Lung microvascular endothelial cell (primary cell): Measurements from ENCODE around the gene PNCK. TPM values are rescaled to one million over a fixed set of nuclear protein-coding genes. Genes with fewer than 3 reads are reported as not detected.

ENCODE experiments used
- DNase-seq, 2 donors: peaks; one replicate each; pipeline versions ENCODE4 v3.0.0 to v3.0.0-alpha.2; 2010; ENCODE audit warnings: low read depth in 2 of 2
- total RNA-seq: library from RNA; depleted of rRNA; stranded (reverse); fragments of >200 nt; gene quantifications from 2 replicates; pipeline ENCODE4 v1.2.1, GENCODE V29; 2014

The PNCK gene
- total RNA-seq, 1 donor from 2014 or later = not detected

DNA sequence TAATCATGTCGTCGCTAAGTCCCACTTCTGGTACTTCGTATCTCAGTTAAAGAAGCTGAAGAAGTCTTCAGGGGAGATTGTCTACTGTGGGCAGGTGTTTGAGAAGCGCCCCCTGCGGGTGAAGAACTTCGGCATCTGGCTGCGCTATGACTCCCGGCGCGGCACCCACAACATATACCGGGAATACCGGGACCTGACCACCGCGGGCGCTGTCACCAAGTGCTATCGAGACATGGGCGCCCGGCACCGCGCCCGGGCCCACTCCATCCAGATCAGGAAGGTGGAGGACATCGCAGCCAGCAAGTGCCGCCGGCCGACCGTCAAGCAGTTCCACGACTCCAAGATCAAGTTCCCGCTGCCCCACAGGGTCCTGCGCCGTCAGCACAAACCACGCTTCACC, 11.3 kb downstream of the PNCK start:
- DNase-seq = peak; percentile 29 to 46

DNA sequence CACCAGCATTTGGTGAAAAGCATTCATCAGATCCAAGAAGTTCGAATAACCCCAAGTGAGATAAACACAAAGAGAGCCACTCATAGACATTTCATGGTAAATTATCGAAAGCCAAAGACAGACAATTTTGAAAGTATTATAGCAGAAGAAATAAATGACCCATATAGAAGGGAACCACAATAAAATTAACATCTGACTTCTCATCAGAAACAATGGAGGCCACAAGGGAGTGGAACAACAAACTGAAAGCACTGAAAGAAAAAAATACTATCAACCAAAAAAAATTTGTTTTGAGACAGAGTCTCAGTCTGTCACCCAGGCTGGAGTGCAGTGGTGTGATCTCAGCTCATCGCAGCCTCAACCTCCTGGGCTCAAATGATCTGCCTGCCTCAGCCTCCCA, 14.3 kb downstream of the PNCK start:
- DNase-seq = no peak

DNA sequence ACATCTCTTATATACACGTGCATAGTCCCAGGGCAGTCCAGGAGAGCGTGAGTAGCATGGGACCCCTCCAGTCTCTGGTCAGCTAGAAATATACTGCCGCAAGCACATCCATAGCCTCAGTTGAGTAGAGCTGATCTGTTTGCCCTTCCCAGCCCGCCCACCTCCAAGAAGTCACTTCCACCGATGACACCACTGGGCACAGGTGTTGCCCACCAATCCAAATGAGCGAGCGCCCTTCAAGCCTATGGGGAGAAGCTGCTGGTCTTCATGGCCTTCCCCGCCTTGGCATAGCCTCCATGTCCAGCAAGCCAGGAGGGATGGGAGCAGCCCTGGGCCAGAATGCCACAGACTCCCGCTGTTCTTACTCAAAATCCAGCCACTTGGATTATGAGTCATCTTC, 16.5 kb downstream of the PNCK start:
- no peak for DNase-seq

DNA sequence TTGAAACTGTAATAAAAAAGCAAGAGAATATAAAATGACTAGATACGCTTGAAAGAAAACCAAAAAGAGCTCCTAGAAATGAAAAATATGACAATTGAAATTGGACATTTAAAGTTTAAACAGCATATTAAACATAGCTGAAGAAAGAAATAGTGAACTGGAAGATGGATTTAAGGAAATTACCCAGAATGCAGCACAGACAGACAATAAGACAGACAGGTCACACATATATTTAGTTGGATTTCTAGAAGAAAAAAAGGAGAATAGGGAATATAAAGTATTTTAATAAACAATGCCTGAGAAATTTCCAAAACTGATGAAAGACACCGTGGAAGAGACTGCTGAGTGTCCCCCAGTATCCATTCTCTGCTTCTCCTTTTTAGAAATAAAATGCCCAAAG, 20.1 kb downstream of the PNCK start:
- DNase-seq = no peak

DNA sequence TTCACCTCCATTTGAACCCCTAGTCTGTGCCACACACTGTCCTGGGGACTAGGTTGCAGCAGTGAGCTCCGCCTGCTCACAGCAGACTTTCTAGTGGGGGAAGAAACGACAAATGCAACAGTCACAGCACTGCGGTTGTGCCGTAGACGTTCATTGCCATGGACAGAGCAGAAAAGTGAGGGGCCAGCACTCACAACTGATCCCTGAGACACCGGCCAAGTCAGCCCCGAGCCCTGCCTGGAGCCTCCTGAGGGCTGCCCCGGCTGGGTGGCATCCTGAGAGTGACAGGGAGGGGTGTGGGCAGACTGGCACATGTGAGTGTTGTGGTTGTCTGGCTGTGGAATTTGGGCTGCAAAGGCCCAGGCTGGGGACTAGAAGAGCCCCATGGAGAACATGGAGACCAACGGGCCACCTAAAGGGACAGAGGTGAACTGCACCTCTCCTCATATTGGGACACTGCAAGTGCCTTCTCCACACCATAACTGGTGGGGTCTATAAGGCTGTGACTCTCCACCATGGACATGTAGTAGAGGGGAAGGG, 22.0 kb downstream of the PNCK start:
- peak in 1 of 2 donors; percentile 22 for DNase-seq

DNA sequence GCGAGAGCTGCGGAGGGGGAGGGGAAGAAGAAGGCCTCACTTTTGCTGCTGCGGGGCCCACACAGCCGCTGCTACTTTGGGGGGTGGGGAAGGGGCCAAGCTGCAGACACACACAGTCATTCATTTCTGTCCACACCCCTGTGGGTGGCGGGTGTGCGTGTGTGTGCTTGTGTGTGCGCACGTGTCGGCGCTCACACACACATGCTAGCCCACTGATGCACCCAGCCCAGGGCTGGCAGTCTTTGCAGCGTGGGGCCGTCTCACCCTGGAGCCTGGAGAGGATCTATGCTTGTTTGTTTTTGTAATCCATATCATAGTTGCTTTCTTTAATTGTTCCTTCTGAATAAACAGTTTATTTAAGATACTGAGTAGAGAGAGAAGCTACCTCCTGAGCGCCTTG, 22.7 kb downstream of the PNCK start:
- no peak for DNase-seq

DNA sequence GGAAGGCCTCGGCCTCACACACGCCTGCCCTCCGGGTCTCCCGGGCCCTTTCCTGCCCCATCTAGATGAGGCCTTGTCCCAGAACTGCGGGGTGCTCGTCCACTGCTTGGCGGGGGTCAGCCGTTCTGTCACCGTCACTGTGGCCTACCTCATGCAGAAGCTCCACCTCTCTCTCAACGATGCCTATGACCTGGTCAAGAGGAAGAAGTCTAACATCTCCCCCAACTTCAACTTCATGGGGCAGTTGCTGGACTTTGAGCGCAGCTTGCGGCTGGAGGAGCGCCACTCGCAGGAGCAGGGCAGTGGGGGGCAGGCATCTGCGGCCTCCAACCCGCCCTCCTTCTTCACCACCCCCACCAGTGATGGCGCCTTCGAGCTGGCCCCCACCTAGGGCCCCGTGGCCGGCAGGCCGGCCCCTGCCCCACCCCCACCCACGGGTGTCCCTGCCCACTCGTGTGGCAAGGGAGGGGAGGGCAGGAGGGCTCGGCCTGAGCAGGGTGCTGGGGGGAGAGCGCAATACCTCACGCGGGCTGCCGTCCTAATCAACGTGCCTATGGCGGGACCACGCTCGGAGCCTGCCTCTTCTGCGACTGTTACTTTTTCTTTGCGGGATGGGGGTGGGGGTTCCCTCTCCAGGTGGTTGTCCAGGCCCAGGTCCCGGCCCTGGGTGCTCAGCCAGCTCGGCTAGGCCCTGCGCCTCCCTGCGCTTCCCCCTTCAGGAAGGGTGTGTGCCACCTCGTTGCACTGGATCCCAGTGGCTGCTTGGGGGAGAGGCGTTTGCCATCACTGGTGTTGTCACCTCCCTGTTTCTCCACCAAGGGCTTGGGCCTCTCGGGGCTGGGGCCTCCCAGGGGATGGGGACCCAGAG, 23.5 kb downstream of the PNCK start:
- DNase-seq = no peak

DNA sequence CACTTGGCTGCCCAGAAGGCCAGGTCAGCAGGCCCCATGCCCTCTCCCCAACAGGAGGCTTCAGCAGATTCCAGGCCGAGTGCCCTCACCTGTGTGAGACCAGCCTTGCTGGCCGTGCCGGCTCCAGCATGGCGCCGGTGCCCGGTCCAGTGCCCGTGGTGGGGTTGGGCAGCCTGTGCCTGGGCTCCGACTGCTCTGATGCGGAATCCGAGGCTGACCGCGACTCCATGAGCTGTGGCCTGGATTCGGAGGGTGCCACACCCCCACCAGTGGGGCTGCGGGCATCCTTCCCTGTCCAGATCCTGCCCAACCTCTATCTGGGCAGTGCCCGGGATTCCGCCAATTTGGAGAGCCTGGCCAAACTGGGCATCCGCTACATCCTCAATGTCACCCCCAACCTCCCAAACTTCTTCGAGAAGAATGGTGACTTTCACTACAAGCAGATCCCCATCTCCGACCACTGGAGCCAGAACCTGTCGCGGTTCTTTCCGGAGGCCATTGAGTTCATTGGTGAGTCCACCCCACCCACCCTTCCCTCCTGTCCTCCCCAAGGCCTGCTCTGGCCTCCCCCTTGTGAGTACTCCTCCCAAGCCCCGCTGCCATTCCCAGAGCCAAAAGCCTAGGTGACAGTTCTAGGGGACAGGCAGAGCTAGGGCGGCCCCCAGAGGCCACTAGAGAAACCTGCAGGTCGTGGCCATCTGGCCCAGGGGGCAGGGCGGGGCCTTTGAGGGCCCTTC, 24.3 kb downstream of the PNCK start:
- peak; percentile 33 to 44 for DNase-seq

DNA sequence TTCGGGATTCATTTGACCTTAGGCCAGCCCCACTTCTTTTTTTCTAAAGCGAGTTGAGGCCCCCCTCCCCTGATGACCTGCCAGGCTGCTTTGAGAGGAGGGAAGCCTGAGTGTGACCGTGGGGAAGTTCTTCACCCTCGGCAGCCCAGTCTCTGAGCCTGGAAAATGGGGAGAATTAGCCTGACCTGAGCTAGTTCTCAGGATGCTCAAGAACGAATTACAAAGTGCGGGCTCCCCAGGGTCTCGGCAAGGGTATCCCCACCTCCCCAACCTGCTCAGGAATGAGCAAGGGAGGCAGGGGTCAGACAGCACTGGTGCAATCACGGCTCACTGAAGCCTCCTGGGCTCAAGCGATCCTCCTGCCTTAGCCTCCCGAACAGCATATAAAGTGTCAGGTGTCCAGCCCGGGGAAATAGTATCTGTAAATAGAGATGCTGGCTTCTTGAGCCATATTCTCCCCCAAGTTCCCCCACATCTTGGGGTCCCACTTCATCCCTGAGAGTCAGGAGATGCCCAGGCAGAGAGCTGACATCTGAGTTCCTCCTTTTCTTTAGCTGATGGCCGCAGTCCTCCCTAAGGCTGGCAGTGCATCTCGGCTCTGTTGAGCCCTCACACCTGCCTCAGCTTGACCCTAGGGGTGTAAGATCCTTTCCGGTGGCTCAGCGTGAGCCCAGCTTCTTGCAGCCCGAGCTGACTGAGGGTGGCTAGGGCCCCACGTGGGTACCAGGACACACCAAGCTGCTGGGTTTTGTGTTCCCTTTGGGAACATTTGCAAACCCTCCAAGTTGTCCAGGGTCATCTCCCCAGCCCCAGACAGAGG, 25.0 kb downstream of the PNCK start:
- no peak for DNase-seq

DNA sequence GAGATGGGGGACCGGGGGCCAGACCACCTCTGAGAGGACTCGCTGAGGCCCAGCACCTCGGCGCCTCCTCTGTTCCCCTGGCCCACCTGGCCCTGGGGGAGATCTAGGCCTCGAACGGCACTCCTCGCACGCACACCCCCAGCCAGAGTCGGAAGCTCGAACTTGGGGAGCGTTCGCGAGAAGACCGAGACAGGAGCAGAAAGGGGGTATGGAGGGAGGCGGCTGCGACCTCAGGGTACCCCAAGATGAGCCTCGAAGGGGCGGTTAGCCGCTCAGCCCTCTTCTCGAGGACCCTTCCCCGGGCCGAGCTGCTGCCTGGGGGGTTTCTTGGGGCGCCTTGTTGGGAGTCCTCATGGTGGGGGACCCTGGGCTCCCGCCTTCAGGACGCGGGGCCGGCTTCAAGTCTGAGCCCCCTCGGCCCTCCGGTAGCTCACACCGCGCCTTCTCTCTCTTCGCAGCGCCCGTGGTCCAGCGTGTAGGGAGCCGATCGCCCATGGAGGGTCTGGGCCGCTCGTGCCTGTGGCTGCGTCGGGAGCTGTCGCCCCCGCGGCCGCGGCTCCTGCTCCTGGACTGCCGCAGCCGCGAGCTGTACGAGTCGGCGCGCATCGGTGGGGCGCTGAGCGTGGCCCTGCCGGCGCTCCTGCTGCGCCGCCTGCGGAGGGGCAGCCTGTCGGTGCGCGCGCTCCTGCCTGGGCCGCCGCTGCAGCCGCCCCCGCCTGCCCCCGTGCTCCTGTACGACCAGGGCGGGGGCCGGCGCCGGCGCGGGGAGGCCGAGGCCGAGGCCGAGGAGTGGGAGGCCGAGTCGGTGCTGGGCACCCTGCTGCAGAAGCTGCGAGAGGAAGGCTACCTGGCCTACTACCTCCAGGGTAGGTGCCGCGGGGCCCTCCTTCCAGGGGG, 25.9 kb downstream of the PNCK start:
- DNase-seq = no peak

DNA sequence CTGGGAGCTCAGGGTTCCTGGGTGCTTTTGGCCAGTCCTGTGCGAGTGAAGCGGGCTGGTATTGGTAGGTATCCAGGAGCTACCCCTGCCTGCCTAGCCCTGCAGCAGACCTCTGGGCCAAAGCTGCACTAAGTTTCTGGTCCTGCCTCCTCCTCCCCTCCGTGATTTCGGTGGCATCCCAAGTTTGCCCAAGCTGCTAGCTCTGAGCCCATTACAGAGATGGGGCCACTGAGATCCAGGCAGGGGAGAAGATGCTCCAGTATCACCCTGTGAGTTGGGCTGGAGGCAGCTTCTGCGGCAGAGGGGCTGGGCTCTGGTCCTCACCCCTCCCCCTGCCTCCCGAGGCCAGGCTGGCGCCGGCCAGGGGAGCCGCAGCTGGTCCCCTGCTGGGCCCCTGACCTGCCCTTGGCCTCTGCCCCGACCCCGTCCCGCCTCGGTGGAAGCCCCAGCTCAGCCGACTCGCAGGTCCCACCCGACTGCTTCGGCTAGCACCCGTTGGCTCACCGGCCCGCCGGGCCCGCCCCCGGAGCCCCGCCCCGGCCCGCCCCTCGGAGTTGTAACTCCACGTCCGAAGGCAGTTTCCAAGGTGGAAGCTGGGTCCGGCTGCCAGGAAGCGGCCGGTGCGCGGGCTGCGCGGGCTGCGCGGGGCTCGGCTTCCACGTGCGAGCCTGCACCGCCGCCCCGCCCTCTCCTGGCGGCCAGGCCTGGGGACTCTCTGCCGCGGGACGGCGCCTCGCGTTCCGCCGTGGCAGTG, 26.8 kb downstream of the PNCK start, which contains the start of gene DUSP9:
Gene DUSP9 (plus strand): TSS at position 584 of the 754 bp plus-strand sequence. CDS start 751 bp downstream, outside the sequence.
- peak in 1 of 2 donors; percentile 22 for DNase-seq

DNA sequence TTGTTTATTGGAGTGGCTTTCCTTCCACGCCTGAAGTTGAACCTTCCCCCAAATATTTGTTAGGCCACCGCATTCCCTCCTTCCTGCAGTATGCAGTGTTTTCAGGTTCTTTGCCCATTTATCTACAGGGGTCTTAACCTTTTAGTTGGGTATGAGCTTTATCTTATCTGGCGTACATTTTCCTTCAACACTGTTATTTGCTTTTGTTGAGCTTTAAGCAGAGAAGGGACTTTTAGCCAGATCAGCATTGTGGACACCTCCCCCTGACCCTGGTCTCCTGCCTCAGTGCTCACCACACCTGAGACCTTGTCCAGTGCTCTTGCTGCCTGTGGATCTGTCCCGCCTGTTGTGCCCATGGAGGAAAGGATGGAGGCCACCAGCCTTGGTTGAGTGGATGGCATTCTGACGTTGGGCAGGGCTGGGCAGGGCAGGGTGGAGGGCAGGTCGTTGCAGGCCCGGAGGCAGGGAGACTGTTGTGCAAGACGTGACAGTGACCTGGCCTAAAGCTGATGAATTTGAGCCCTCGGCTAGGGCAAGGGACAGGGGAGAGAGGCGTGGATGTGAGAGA, 27.6 kb downstream of the PNCK start:
- no peak for DNase-seq

DNA sequence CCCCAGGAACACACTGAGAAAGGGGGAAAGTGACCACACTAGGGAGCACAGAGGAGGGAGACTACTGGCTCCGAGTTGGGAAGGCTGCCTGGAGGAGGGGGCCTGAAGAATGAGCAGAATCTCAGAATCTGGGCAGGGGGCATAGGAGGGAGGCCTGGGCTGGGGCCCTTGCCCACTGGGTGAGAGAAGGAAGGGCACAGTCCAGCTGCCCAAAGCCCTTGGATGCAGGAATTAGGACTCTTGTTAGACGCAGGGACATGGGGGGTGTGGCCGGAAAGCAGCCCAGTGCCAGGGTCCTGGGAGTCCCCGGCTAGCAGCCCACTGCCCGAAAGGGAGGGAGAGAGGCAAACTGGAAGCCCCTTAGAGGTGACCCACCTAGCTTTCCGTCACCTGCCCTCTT, 28.5 kb downstream of the PNCK start:
- no peak for DNase-seq

DNA sequence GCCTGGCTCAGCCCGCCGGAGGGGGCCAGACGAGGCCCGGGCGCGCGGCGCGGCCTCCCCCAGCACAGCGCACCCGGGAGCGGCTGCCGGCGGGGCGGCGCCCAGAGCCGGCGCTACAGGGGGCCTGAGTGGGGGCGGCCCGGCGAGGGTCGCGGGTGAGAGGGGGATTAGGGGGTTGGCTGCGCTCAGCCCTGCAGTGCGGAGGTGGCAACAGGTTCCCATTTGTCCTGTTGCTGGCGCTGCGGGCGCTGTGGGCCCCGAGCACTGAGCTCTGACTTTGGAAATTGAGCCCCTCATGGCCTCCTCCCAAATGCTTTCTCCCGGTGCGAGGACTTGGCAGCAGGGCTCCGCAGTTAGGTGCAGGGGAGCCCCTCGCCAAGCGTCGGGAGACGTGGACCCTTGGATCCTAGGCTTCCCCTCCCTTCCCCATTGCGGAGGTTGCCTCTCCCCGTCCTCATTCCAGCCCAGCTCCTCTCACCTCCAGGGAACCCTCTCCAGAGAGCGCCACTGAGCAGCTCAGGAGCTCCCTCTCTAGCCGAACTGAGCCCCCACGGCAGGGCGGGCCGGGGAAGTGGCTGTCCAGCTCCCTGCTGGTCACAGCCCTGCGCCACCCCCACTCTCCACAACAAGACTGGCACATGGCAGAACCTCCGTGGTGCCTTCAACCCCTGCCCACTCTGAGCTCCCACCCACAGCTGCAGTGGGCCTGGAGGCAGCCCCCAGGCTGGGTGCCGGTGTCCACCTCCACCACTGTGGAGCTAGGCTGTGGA, 29.1 kb downstream of the PNCK start:
- no peak for DNase-seq

DNA sequence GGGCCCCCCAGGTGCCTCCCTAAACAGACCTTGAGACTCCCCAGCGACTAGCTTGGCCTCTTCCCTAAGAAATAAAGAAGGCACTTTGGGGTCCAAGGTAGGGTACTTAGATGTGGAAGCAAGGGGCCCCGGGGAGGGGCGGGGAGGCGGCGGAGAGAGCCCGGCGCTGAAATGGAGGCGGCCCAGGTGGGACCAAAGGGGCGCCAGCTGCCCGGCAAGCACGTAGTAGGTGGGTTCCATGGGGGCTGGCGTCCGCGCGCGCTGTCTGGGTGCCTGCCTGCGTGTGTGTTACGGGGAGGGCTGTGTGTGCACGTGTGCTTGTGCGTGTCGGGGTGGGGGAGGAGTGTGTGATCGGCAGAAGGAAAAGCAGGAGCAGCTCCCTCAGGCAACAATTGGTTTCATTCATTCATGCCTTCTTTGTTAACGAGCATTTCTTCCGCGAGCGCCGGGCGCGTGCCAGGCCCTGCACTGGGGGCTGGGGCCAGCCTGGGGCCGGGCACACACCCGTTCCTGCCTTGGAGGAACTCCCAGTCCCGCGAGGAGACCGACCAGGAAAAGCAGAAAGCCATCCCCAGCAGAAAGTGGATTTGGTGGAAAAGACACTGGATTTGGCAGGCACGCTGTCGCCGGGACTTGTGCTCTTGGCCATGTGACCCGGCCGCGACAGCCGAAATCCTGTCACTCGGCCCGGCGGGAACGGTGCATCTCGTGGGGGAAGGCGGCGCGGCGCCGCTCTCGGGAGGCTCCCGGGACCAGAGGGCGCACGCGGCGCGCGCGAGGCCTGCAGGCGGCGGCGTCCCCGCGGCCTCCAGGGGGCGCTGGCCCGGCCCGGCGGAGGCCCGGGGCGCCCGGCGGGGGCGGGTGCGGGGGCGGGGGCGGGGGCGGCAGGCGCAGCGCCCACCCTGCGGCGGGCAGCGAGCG, 29.9 kb downstream of the PNCK start:
- peak in 1 of 2 donors; percentile 20 for DNase-seq

DNA sequence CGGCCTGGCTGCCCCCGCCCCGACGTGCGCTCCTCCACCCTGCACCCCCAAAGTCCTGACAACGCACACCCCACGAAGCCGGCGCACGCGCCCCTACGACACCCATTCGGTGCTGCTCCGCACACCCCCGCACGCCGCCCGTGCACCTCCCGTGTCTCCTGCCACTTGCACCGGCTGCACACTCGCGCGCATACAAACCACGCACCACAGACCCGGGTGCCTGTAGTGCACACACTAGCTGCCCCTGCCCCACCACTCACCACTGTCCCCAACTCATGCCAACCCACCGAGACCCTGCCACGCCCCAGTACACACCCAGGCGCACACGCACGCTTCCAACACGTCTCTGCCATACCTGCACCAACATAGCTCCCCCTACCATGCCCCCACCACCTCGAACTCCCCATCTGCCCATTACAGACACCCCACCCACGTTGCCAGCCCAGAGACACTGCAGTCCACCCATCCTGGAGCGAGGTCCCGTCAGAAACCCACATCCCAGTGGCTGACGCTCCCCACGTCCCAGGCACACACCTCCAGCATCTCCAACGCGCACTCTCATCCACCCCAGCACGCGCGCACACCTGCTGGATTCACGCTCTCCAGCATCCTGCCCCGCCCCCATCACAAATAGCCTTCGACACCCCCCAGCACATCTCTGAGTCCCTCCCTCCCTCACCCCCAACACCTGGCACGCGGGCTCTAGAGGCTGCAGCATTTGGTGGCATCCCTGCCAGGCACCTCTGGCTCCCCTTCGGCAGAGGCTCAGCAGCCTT, 30.8 kb downstream of the PNCK start:
- DNase-seq = no peak
